Omental fat pad (tissue), 4 donors: ENCODE data around the gene ZNF346. TPM values are rescaled to one million over a fixed set of nuclear protein-coding genes. Genes with fewer than 3 reads are reported as not detected.

Source experiments
- ATAC-seq: fragments of 150-250 bp; one replicate; pipeline ENCODE4 v1.9.1; 2016; ENCODE audit warnings: mild to moderate bottlenecking, moderate library complexity; ENCODE audit not compliant: low FRiP score
- DNase-seq: peaks from one replicate; pipeline ENCODE4 v3.0.0-alpha.2; 2019; ENCODE audit warnings: low spot score
- CTCF ChIP-seq, 3 donors: fragments of 450-650 bp; IDR thresholded peaks; one replicate each; pipeline ENCODE4 v1.5.1; 2016 to 2017; ENCODE audit warnings: antibody characterized with exemption in 3 of 3, mild to moderate bottlenecking in 3 of 3, moderate library complexity in 2 of 3
- total RNA-seq, 4 donors: library from RNA; depleted of rRNA; stranded (reverse); fragments of >200 nt; gene quantifications; one replicate each; pipeline ENCODE4 v1.1.0, GENCODE V29; 2016

Gene ZNF346
- total RNA-seq, 4 donors from 2014 or later = 8.3 to 17.7 (median 13.3) TPM

- no peak for TF ChIP-seq CTCF (IDR thresholded peaks at IDR 0.05)
- ATAC-seq (no peak), DNase-seq (no peak)
Observed at GRCh38 chr5:177099422-177100093, 77.1 kb downstream of the ZNF346 start.

GRCh38 chr5:177100714-177101121 lies 78.2 kb downstream of the ZNF346 start:
- ATAC-seq (no peak), DNase-seq (no peak)
- no peak for TF ChIP-seq CTCF (IDR thresholded peaks at IDR 0.05)

GRCh38 chr5:177103523-177104253 lies 81.2 kb downstream of the ZNF346 start:
- no peak for ATAC-seq
- TF ChIP-seq CTCF (IDR thresholded peaks at IDR 0.05) = no peak

GRCh38 chr5:177105691-177106476 lies 83.4 kb downstream of the ZNF346 start:
- ATAC-seq = no peak
- no peak for DNase-seq
- TF ChIP-seq CTCF (IDR thresholded peaks at IDR 0.05) = no peak

More at GRCh38 chr5:177103523-177104253, 81.2 kb downstream of the ZNF346 start:
- no peak for DNase-seq

DNA sequence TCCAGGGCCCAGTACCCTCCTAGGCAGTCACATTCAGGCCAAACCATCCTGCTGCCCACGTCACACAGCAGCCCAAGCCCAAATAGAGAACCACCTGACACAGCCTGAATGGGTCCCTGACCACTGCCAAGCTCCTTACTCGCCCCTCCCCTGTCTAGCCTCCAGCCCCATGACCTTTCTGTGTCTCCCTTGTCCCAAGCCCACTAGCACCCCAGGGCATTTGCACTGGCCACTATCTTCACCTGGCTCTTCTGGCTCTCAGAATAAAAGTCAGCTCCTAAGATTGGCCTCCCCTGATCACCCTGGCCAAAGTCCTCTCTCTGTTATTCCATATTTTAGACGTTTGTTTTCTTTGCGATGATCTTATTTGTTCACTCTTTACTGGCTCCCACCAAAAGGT lies 84.7 kb downstream of the ZNF346 start:
- TF ChIP-seq CTCF (IDR thresholded peaks at IDR 0.05) = no peak
- ATAC-seq = no peak
- DNase-seq = no peak

GRCh38 chr5:177109810-177110209 lies 87.3 kb downstream of the ZNF346 start:
- DNase-seq (no peak), ATAC-seq (no peak)
- no peak for TF ChIP-seq CTCF (IDR thresholded peaks at IDR 0.05)
